Activated CD4-positive, alpha-beta T cell treated with anti-CD3 and anti-CD28 coated beads for 1 hour (primary cell): ENCODE measurements around the gene HMG20A.

Experiments
- DNase-seq: peaks from one replicate; pipeline ENCODE4 v3.0.0-alpha.2; 2020

Gene HMG20A

DNA sequence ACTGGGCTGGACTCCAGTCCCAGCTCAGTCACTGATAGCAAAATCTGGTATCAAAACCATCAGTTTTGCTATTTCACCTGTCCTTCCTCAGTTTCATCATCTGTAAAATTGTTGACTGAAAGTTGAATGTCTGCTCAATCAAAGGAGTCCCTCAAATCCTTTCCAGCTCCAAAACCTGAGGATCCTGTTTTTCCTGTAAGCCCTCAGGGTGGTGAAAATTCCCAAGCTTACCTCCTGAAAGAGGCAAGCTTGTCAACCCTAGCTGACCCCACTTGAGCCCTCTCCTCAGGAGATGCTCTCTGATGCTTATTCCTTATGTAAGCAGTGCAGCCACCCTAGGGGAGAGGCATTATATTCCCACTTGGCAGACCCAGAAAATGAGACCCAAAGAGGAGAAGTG lies 82.6 kb downstream of the HMG20A start:
- DNase-seq, result no peak

DNA sequence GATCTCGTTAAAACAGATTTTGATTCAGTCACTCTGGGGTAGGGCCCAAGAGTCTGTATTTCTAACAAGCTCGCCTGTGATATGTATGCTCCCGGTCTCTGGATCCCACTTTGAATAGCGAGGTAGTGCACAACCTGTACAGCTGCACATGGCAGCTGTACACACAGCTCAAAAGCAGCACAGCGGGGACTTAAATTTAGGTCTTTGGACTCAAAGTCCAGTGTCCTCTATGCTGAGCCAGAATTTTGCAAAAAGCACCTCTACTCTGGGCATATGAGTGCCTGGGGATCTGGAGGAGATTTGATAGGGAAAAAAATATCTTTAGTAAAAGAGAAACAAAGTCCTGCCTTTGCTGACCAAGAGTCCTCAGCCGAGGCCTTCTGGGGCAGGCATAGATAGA lies 83.1 kb downstream of the HMG20A start:
- no peak for DNase-seq

DNA sequence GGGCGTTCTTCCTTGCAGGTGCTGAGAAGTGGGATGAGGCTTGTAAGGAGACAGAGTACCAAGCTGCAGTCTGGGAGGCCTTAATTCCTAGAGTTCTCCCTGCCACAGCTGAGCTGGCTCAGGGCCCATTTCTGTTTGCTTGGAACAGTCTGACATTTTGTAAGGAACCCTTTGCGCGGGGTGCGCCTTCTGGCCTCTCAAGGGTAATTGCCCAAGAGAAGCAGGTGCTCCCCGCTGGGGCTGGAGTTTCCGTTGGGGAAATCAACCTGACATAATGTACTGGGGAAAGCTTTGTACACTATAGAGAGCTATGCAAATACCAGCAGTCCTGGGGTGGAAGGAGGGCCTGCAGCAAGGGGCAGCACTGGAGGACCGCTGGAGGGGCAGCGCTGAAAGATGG lies 83.6 kb downstream of the HMG20A start:
- no peak for DNase-seq

- no peak for DNase-seq
Observed at GRCh38 chr15:77504871-77505270, 84.2 kb downstream of the HMG20A start.

DNA sequence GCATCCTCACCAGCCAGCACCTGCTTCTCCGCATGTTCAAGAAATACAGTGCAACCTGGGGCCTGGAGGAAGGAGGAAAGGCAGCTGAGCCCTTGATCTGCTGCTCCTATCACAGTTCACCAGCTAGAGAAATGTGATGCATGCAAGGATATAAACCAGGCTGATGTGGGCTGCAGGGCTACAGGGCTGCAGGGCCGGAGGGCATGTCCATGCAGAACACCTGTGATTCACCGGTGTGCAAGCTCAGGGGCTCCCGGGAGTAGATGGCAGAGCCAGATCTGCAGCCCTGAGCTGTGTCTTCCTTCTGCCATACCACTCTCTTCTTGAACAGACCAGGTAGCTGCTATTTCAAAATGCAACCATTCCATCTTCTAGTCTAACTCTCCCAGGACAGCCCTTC lies 84.9 kb downstream of the HMG20A start:
- DNase-seq, result no peak

- no peak for DNase-seq
Observed at GRCh38 chr15:77506311-77507142, 85.8 kb downstream of the HMG20A start.

DNA sequence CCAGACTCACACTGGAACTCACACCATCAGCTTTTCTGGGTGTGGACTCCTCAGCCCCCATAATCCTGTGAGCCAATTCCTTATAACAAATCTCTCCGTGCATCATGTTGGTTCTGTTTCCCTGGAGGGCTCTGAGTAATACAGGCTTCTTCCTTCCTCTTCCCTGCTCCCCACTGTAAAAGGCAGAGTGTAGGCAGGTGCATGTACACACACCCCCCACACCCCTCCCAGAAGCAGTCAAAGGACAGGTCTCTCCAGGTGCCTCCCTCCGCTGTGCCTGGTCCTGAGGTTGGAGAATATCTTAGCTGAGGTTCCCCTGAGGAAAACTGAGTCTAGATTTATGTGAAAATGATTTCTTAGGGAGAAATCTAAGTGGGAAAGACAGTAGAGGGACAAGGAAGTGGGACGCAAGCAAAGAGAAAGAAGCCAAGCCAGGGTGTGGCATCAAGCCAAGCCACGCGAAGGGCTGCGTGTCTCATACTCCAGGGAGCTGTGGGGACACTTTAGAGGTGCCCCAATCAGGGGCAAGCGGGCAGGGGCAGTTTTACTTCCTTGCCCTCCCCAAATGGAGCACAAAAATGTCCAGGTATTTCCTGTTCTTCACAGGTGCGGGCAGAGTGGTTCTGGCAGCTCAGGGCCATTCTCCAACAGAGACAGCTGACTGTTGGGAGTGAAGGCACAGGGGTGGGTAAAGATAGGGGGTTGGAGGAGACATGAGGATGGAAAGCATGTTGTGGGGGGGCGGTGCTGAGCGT lies 86.6 kb downstream of the HMG20A start:
- no peak for DNase-seq

DNA sequence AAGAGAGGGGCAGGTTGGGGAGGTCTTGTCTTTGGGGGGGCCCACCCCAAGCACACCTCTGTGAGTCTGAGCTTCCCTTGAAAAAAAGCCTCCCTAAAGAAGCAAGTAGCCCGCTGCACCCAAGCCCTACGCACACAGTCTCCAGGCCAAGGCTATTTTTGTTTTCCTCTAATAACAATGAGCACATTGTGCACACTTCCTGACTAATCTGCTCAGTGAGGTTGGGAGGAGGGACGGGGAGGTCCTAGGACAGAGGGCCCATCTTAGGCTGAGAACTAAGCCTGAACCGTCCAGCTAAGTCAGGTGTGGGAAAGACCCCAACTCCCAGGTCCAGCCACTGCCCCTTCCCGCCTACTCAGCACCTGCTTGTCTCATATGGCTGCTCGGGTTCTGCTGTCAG lies 87.2 kb downstream of the HMG20A start:
- DNase-seq, result no peak

DNA sequence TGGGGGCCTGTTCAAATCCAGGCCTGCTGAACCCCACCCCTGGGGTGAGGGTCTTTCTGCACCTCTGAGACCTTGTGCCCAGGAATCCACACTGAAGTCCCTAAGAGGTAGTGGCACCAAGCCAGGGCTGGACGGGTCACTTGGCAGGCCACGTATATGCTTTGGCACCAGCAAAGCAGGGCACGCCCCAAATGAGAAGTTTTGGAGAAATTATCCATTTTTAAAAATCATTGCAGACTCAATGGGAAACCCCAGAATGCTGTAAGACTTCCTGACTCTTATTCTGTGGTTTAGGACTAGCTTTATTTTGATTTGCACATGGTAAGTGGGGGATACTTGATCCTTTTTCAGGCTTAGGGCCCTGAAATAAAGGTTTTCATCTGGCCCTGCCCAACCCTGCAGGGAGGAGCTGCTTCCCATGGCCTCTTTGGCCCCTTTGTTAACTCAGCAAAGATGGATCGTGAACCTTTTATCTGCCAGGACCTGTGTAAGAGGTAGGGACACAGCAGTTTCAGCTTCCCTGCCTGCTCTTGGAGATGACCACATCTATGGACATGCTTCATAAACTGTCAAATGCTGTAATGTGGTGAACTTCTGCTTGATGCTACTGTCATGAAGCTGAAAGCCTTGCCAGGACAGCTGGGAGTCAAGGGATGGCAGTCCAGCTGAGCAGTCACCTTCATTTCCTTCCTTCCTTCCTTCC lies 88.0 kb downstream of the HMG20A start:
- no peak for DNase-seq

DNA sequence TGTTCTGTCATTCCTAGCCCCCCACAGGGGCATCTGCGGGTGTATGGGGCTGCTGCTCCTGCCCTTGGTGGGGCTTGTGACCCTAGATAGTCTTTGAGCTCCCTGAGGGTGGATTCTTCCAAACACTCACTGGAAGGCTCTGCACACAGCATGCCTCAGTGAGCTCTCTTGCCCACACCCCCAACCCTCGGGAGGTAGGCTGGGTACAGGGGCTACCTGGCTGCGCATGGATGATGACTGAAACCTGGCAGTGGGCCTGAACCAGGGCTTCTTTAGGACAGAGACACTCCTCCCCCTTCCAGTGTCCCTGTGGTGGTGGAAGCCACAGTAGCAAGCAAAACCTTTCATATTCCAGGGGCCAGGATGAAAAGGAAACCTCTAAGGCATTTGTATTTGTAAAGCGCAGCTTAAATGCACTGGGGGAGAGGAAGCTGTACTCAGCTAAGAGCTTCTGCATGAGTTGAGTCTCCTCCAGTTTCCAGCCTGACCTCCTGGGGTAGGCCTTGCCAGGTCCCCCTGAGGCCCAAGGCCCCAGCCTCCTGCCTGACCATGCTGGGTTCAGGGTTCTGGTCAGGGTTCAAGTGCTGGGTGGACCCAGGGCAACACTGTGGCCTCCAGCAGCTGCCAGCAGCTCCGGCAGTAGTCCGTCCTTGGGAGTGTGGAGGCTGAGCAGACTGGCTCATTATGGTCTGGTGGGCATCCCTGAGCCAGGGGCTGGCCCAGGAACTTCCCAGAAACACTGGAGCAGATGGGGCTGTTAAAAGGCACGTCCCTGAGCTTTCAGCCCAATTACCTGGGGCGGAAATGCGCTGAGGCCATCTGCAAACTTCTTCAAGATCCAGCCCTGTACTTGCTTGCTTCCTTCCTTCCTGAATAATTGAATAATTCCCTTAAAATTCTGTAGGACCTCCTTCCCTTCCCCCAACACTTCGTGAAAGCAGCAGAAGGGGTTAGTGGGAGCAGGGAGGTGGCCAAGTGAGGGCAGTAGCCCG lies 89.7 kb downstream of the HMG20A start:
- no peak for DNase-seq

DNA sequence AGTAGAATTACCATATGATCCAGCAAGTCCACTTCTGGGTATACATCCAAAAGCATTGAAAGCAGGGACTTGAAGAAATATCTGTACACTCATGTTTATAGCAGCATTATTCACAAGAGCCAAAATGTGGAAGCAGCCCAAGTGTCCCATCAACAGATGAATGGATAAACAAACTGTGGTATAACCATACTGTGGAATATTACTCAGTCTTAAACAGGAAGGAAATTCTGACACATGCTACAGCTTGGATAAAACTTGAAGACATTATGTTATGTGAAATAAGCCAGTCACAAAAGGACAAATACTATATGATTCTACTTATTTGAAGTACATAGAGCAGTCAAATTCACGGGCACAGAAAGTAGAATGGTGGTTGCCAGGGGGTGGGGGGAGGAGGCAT lies 91.2 kb downstream of the HMG20A start:
- DNase-seq, result no peak

- no peak for DNase-seq
Observed at GRCh38 chr15:77513226-77513625, 92.5 kb downstream of the HMG20A start.

DNA sequence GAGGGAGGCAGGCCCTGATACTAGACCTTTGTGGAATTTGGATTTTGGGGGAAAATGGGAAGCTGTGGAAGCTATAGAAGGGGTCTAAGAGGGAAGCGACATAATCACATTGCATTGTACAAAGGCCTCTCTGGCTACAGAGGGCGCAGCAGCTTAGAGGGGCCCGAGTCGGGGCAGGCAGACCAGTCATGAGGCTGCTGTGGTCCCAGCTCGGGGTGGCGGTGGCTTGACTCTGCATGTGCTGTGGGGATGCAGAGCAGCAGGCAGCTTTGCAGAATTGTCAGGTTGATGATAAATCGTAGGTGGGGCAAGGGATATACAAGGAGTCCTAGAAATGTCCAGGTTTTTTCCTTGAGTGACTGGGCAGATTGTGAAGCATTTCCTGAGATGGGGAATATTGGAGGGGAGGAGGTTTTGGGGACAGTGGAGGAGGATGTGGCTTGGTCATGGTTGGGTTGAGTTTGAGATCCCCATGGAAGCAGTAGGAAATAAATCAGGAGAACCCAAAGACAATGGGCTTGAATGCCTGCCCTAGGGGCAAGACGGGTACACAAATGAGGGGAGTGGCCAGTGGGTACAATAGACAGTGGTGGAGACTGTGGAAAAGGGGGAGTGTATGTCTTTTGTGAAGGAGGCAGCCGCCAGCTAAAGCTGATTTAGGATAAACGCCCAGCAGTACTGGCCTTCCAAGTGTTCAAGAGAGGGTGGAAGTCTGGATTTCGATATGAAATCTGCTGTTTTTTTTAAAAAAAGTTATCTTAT lies 94.1 kb downstream of the HMG20A start:
- DNase-seq, result no peak

GRCh38 chr15:77515613-77516012 lies 94.9 kb downstream of the HMG20A start:
- no peak for DNase-seq

DNA sequence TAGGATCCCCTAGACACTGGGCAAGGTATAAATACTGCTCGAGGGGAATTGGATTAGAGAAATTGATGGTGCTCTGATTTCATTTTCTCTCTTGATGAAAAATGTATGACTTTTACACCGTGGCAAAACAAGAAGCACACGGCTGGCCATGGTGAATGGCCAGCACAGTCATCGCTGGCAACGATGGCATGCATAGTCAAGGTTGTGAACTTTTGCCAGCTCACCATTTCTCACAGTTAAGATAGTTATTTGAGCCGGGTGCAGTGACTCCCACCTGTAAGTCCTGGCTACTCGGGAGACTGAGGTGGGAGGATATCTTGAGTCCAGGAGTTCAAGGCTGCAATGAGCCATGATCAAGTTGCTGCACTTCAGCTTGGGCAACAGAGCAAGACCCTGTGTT lies 95.4 kb downstream of the HMG20A start:
- no peak for DNase-seq

DNA sequence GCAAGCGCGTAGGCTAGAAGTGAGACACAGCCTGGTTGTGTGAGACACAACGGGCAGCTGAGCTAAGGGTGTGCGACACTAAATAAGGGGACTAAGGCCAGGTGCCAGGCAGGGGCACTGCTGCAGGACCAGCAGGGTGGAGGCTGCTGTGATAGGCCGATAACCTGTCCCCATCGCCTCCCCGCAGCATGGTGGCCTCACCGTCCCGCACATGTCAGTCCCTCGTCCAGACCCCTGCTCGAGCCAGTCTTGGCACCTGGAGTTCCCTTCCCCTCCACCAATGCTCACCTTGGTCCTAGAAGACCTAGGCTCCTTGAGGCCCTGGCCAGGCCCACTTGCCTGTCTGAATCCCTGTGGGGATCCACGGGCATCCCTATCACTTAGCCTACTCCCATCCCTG lies 96.1 kb downstream of the HMG20A start:
- DNase-seq, result no peak

- DNase-seq, result no peak
Observed at GRCh38 chr15:77517579-77517978, 96.9 kb downstream of the HMG20A start.

DNA sequence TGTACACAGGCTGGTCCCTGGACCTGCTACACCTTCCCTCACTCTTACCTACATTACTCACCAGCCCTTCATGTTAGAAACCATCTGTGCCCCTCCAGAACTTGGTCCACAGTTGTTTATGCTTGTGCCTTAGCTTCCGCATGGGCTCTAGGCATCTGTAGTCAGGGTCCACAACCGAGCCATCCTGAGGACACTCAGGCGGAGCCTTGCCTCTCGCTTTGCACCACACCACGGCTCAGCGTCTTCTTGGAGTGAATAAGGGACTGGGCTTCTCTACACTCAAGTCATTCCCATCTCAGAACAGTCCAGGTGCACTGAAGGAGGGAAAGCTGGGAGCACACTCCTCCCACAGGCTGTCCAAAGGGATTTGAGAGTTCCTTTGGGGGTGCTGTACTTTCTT lies 97.8 kb downstream of the HMG20A start:
- no peak for DNase-seq

- DNase-seq, result no peak
Observed at GRCh38 chr15:77519540-77519939, 98.9 kb downstream of the HMG20A start.

GRCh38 chr15:77521206-77521605 lies 100.5 kb downstream of the HMG20A start:
- no peak for DNase-seq

DNA sequence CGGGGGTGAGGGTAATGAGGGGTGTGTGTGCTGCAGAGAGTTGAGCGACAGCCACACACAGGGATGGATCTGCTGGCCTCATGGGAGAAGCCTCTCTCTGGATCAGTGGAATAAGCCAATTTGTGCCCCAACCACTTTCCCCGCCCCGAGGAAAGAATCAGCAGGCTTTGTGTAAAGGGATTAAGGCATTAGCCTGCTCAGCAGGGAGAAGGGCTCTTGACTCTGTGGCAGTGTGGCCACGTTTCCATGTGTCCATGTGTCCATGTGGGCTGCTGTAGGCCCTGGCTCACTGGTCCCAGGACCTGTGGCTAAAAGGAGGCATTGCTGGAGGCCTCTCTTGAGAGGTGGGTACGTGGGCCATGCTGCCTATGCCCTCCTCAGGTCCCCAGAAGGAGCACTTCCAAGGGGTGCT lies 104.7 kb downstream of the HMG20A start:
- DNase-seq, result no peak
